ENCODE data around the gene SDCBP2.

Gene SDCBP2

GRCh38 chr20:1310071-1310470, 18.9 kb downstream of the SDCBP2 start:
- DNase-seq: no peak

- no peak for DNase-seq
These were observed 19.5 kb downstream of the SDCBP2 start for GRCh38 chr20:1309439-1309847.

- DNase-seq: no peak
These were observed 20.2 kb downstream of the SDCBP2 start for GRCh38 chr20:1308702-1309095.

- DNase-seq: no peak
These were observed 20.8 kb downstream of the SDCBP2 start for GRCh38 chr20:1308067-1308701.

- no peak for DNase-seq
These were observed 21.4 kb downstream of the SDCBP2 start for GRCh38 chr20:1307571-1307971.

GRCh38 chr20:1307171-1307570, 21.8 kb downstream of the SDCBP2 start:
- DNase-seq: no peak

- no peak for DNase-seq
These were observed 22.4 kb downstream of the SDCBP2 start for GRCh38 chr20:1306316-1307135.

- no peak for DNase-seq
These were observed 23.2 kb downstream of the SDCBP2 start for GRCh38 chr20:1305712-1306111.

- no peak for DNase-seq
These were observed 24.0 kb downstream of the SDCBP2 start for GRCh38 chr20:1304710-1305515.

GRCh38 chr20:1302685-1303541, 26.0 kb downstream of the SDCBP2 start:
- DNase-seq: no peak

- peak; percentile 60 for DNase-seq
These were observed 27.9 kb downstream of the SDCBP2 start for GRCh38 chr20:1301031-1301529.

GRCh38 chr20:1300083-1300840, 28.7 kb downstream of the SDCBP2 start:
- DNase-seq: no peak

- peak; percentile 36 for DNase-seq
These were observed 29.4 kb downstream of the SDCBP2 start for GRCh38 chr20:1299522-1299921.

GRCh38 chr20:1298888-1299511, 29.9 kb downstream of the SDCBP2 start:
- DNase-seq: no peak

- no peak for DNase-seq
These were observed 30.8 kb downstream of the SDCBP2 start for GRCh38 chr20:1298166-1298565.

GRCh38 chr20:1297486-1297885, 31.5 kb downstream of the SDCBP2 start:
- no peak for DNase-seq

- DNase-seq: no peak
These were observed 32.0 kb downstream of the SDCBP2 start for GRCh38 chr20:1296922-1297321.

- no peak for DNase-seq
These were observed 32.8 kb downstream of the SDCBP2 start for GRCh38 chr20:1296117-1296610.

- no peak for DNase-seq
These were observed 33.5 kb downstream of the SDCBP2 start for GRCh38 chr20:1295276-1295930.

GRCh38 chr20:1294497-1294896, 34.4 kb downstream of the SDCBP2 start:
- DNase-seq: no peak

Measured in activated CD8-positive, alpha-beta memory T cell treated with anti-CD3 and anti-CD28 coated beads, Interleukin-2, amount 50 U/mL, for 4 hours (primary cell).